PC-9 (cell line): ENCODE results near the gene PLCB3.

Experiments used
- CTCF ChIP-seq: fragments of 200-600 bp; sonication (generic); conservative IDR thresholded peaks from 2 replicates; pipeline ENCODE4 v1.6.1; 2017; ENCODE audit warnings: mixed run types, antibody characterized with exemption, mild to moderate bottlenecking, moderate library complexity
- EZH2 ChIP-seq: fragments of 200-600 bp; sonication (generic); IDR thresholded peaks from 2 replicates; pipeline ENCODE4 v1.8.0; 2017; ENCODE audit warnings: antibody characterized with exemption, low read depth

GRCh38 chr11:64291752-64292459 lies 40.6 kb downstream of the PLCB3 start:
- TF ChIP-seq CTCF (no peak), EZH2 (no peak)
